Pancreas (tissue), 10 donors: ENCODE results near the gene MAPK6. TPM values are rescaled to one million over a fixed set of nuclear protein-coding genes. Genes with fewer than 3 reads are reported as not detected.
A peak's percentile ranks its signal among the peaks of the same experiment; 100 is the strongest.

ENCODE experiments used
- ATAC-seq, 4 donors: fragments of 200-7000 bp; cut with Tn5 transposase; one replicate each; pipeline versions ENCODE4 v1.8.0 to v1.9.1; 2020; ENCODE audit warnings: mild to moderate bottlenecking in 4 of 4, moderate library complexity in 4 of 4
- DNase-seq, 6 donors: peaks; one replicate each; pipeline ENCODE4 v3.0.0-alpha.2; 2020
- FAIRE-seq: peaks from 2 replicates; lab custom pipeline; 2012; peaks lifted over from hg19 to GRCh38; lab: Jason Lieb, UNC
- H3K27ac ChIP-seq, 4 donors: fragments of 200-600 bp; sonication (generic); 1 replicate in 3 of 4; 2 replicates in 1 of 4; pipeline versions ENCODE4 v1.5.0 to v1.8.0; 2020
- H3K27me3 ChIP-seq, 4 donors: fragments of 200-600 bp; one replicate each; pipeline ENCODE4 v1.8.0; 2021
- H3K36me3 ChIP-seq, 3 donors: fragments of 200-600 bp; sonication (generic) in 1 of 3; one replicate each; pipeline versions ENCODE4 v1.5.0 to v1.8.0; 2020 to 2021
- H3K4me1 ChIP-seq, 3 donors: fragments of 200-600 bp; one replicate each; pipeline ENCODE4 v1.8.0; 2021
- H3K4me3 ChIP-seq, 4 donors: fragments of 200-600 bp; sonication (generic) in 2 of 4; one replicate each; pipeline versions ENCODE4 v1.5.0 to v1.8.0; 2020 to 2021
- H3K9me3 ChIP-seq, 4 donors: fragments of 200-600 bp; one replicate each; pipeline ENCODE4 v1.8.0; 2021
- WGBS, 2 donors: extraction: QIAGEN DNeasy Blood & Tissue Kit; methylation state at CpG; one replicate each; pipeline ENCODE4 v1.1.7; 2013; 5-methylcytosine and 5-hydroxymethylcytosine counted together
- intact Hi-C, 3 donors: fragments of 100-400 bp; cut with DNase I; formaldehyde crosslinking; loops; one replicate each; pipeline versions ENCODE4 v1.11.1 to v1.14.2; 2022
- polyA plus RNA-seq, 2 donors: library from polyadenylated mRNA; stranded (reverse); fragments of 200-250 nt; gene quantifications; one replicate each; pipeline ENCODE4 v1.2.3, GENCODE V29; 2013
- total RNA-seq, 6 donors: library from RNA; stranded (reverse); fragmentation: NEBNext Ultra II Directional in 4 of 6; extraction: Animal tissue kit (Norgen Biotek cat#: 25700) in 4 of 6; gene quantifications; one replicate each; pipeline versions ENCODE4 v1.2.1 to v1.2.4, GENCODE V29; 2021 to 2023
- TF ChIP-seq, protein P1 (sequence below), 4 donors: fragments of 200-600 bp; sonication (generic) in 3 of 4; IDR thresholded peaks; one replicate each; pipeline versions ENCODE4 v1.5.0 to v1.8.0; 2021; ENCODE audit warnings: antibody characterized with exemption in 4 of 4
- donor health status: healthy with polysubstance abuse.
- donor health status: DM: no; HTN: no; CAD: no; lungs with moderate emphysema.
- donor health status: DM: no; HTN: no; CAD: no.
- donor health status: control.
- donor health status: control.
- donor health status: Bipolar disorder and iron deficiency.
- donor health status: DM: yes; HTN: yes; CAD: no.
- donor health status: DM: no; HTN: no; CAD: no.
- donor health status: DM: no; HTN: no; CAD: no.
- donor health status: DM: yes; HTN: yes; CAD: no.

MAPK6 gene
- total and polyA plus RNA-seq, 8 donors, result 3.0 to 13.9 (median 10.1) TPM

DNA sequence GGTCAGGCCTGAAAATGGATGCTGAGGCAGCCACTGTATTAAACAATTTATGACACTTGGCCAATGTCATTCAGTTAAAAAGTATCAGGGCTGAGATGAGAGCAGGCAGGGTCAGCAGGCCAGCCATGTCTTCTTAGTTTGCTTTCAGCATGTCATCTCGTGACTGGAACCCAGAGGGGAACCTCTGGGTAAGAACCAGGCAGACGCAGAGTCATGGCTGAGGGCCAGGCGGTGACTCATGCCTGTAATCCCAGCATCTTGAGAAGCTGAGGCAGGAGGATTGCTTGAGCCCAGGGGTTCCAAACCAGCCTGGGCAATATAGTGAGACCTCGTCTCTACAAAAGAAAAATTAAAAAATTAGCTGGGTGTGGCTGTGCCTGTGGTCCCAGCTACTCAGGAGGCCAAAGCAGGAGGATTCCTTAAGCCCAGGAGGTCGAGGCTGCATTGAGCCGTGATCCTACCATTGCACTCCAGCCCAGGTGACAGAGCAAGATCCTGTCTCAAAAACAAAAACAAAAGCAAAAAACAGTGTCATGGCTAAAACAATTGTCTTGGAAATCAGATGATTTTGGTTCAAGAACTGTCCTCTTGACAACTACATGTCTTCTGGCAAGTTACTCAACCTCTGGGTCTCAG lies 81.9 kb downstream of the MAPK6 start:
- peaks cover 0 to 6% (median 0%) of the 10 kb centered on the region in 3 donors for H3K4me1 ChIP-seq
- H3K27me3 ChIP-seq, result no peaks in the 10 kb centered on the region
- H3K9me3 ChIP-seq, result no peaks in the 10 kb centered on the region
- H3K27ac ChIP-seq, result no peak overlapping the region
- FAIRE-seq (no peak), ATAC-seq (peak in 1 of 4 donors; percentile 48), DNase-seq (peak in 3 of 6 donors; percentile 45 to 59 (median 56))
- TF ChIP-seq, protein P1, sequence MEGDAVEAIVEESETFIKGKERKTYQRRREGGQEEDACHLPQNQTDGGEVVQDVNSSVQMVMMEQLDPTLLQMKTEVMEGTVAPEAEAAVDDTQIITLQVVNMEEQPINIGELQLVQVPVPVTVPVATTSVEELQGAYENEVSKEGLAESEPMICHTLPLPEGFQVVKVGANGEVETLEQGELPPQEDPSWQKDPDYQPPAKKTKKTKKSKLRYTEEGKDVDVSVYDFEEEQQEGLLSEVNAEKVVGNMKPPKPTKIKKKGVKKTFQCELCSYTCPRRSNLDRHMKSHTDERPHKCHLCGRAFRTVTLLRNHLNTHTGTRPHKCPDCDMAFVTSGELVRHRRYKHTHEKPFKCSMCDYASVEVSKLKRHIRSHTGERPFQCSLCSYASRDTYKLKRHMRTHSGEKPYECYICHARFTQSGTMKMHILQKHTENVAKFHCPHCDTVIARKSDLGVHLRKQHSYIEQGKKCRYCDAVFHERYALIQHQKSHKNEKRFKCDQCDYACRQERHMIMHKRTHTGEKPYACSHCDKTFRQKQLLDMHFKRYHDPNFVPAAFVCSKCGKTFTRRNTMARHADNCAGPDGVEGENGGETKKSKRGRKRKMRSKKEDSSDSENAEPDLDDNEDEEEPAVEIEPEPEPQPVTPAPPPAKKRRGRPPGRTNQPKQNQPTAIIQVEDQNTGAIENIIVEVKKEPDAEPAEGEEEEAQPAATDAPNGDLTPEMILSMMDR (IDR thresholded peaks at IDR 0.05), result no peak
- intact Hi-C loops, result no loop called here
- no peak overlapping the region for H3K4me3 ChIP-seq
- no peaks in the 10 kb centered on the region for H3K36me3 ChIP-seq
- 76 to 82% methylated on average over 6 of the region's 6 CpGs for WGBS, 2 donors

DNA sequence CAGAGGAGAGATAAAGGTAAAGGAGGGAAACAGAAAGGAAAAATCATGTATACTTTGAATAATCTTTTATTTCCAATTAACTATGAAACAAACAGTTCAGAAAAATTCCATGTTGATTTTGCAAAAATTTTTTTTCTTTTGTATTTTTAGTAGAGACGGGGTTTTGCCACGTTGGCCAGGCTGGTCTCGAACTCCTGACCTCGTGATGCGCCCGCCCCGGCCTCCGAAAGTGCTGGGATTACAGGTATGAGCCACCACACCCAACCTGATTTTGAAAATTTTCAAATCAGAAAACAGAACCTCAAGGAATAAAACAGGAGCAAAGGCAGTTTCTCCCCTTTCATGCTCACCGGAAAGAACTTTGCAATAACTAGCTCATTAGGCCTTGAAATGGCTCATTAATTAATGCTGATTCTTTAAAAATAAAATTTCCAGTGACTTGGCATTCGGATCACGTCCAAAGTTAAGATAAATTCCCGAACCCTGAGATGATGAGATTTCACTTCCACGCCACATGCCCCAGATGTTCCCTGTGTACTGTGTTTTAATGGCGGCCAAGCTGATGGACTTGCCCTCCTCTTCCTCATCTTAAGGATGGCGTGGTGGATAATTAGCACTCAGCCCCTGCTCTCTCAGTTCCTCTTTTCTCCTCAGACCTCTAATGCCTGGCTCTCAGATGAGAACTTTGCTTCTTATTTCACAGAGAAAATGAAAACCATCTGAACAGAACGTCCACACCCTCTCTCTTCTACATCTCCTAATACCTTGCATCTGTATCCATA lies 82.7 kb downstream of the MAPK6 start:
- FAIRE-seq (no peak), DNase-seq (no peak), ATAC-seq (no peak)
- Histone ChIP-seq H3K27ac (no peak overlapping the region), H3K36me3 (no peaks in the 10 kb centered on the region), H3K4me1 (peaks cover 0 to 6% (median 0%) of the 10 kb centered on the region in 3 donors), H3K9me3 (no peaks in the 10 kb centered on the region), H3K27me3 (no peaks in the 10 kb centered on the region), H3K4me3 (no peak overlapping the region)
- TF ChIP-seq, protein P1 (IDR thresholded peaks at IDR 0.05), result no peak
- intact Hi-C loops, result no loop called here
- WGBS, 2 donors, result 91 to 92% methylated on average over 16 of the region's 16 CpGs

GRCh38 chr15:52102463-52102862 lies 83.4 kb downstream of the MAPK6 start:
- no peaks in the 10 kb centered on the region for H3K27me3 ChIP-seq
- TF ChIP-seq, protein P1 (IDR thresholded peaks at IDR 0.05), result no peak
- H3K4me3 ChIP-seq, result no peak overlapping the region
- peaks cover 0 to 6% (median 0%) of the 10 kb centered on the region in 3 donors for H3K4me1 ChIP-seq
- H3K9me3 ChIP-seq, result no peaks in the 10 kb centered on the region
- no peak for ATAC-seq
- intact Hi-C loops, result no loop called here
- H3K27ac ChIP-seq, result no peak overlapping the region
- 91 to 96% methylated on average over 2 of the region's 2 CpGs for WGBS, 2 donors
- no peaks in the 10 kb centered on the region for H3K36me3 ChIP-seq
- FAIRE-seq, result no peak
- no peak for DNase-seq

- intact Hi-C loops, result no loop called here
- Histone ChIP-seq H3K27ac (peak overlapping the region in 1 of 4 donors; percentile 15), H3K4me3 (no peak overlapping the region), H3K9me3 (no peaks in the 10 kb centered on the region), H3K4me1 (peaks cover 0 to 6% (median 0%) of the 10 kb centered on the region in 3 donors), H3K36me3 (no peaks in the 10 kb centered on the region), H3K27me3 (no peaks in the 10 kb centered on the region)
- TF ChIP-seq, protein P1 (IDR thresholded peaks at IDR 0.05), result no peak
- ATAC-seq (peak; percentile 64 to 85 (median 76)), DNase-seq (peak in 1 of 6 donors; percentile 52), FAIRE-seq (no peak)
- 80% methylated on average over 5 of the region's 5 CpGs for WGBS, 2 donors
Measured at GRCh38 chr15:52103217-52104207, 84.5 kb downstream of the MAPK6 start.
